GM12872 (cell line): ENCODE measurements around the gene PHLPP1.

Source experiments
- CTCF ChIP-seq: IDR thresholded peaks from 3 replicates; pipeline ENCODE4 v1.5.1; 2011; ENCODE audit warnings: low read depth, mild to moderate bottlenecking, low read length, moderate library complexity; ENCODE audit not compliant: insufficient read depth

PHLPP1 gene

GRCh38 chr18:62899534-62899933, 184.2 kb downstream of the PHLPP1 start:
- TF ChIP-seq CTCF, result no peak

GRCh38 chr18:62900132-62900883, 185.0 kb downstream of the PHLPP1 start:
- TF ChIP-seq CTCF, result no peak

GRCh38 chr18:62902776-62903175, 187.4 kb downstream of the PHLPP1 start:
- TF ChIP-seq CTCF, result no peak

GRCh38 chr18:62904396-62905285, 189.3 kb downstream of the PHLPP1 start:
- no peak for TF ChIP-seq CTCF

GRCh38 chr18:62912885-62913284, 197.5 kb downstream of the PHLPP1 start:
- TF ChIP-seq CTCF, result no peak

GRCh38 chr18:62914871-62915392, 199.6 kb downstream of the PHLPP1 start:
- TF ChIP-seq CTCF, result no peak

- no peak for TF ChIP-seq CTCF
These were observed 203.0 kb downstream of the PHLPP1 start for GRCh38 chr18:62918361-62918760.
